ENCODE results near the gene PRSS1. TPM values are rescaled to one million over a fixed set of nuclear protein-coding genes. Genes with fewer than 3 reads are reported as not detected.

Gene PRSS1
- total and polyA plus RNA-seq, 7 donors = 1.3 to 8.7 (median 1.8) TPM; not detected in 3

DNA sequence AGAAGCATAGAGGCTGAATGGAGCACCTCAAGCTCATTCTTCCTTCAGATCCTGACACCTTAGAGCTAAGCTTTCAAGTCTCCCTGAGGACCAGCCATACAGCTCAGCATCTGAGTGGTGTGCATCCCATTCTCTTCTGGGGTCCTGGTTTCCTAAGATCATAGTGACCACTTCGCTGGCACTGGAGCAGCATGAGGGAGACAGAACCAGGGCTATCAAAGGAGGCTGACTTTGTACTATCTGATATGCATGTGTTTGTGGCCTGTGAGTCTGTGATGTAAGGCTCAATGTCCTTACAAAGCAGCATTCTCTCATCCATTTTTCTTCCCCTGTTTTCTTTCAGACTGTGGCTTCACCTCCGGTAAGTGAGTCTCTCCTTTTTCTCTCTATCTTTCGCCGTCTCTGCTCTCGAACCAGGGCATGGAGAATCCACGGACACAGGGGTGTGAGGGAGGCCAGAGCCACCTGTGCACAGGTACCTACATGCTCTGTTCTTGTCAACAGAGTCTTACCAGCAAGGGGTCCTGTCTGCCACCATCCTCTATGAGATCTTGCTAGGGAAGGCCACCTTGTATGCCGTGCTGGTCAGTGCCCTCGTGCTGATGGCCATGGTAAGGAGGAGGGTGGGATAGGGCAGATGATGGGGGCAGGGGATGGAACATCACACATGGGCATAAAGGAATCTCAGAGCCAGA lies 52.5 kb downstream of the PRSS1 start:
- ATAC-seq = no peak
- WGBS, 3 donors = 89 to 93% (median 91%) methylated on average over 8 of the region's 8 CpGs
- peaks cover 5% of the 10 kb centered on the region for H3K4me1 ChIP-seq
- TF ChIP-seq, protein P1, sequence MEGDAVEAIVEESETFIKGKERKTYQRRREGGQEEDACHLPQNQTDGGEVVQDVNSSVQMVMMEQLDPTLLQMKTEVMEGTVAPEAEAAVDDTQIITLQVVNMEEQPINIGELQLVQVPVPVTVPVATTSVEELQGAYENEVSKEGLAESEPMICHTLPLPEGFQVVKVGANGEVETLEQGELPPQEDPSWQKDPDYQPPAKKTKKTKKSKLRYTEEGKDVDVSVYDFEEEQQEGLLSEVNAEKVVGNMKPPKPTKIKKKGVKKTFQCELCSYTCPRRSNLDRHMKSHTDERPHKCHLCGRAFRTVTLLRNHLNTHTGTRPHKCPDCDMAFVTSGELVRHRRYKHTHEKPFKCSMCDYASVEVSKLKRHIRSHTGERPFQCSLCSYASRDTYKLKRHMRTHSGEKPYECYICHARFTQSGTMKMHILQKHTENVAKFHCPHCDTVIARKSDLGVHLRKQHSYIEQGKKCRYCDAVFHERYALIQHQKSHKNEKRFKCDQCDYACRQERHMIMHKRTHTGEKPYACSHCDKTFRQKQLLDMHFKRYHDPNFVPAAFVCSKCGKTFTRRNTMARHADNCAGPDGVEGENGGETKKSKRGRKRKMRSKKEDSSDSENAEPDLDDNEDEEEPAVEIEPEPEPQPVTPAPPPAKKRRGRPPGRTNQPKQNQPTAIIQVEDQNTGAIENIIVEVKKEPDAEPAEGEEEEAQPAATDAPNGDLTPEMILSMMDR (IDR thresholded peaks at IDR 0.05) = no peak
- no peak overlapping the region for H3K4me3 ChIP-seq
- peaks cover 2 to 26% (median 7%) of the 10 kb centered on the region in 3 donors for H3K27me3 ChIP-seq (ENCODE audit: insufficient read depth in 3 of 3, low read length in 2 of 3)
- intact Hi-C loops (cut with DNase I) = no loop called here
- H3K9me3 ChIP-seq = no peaks in the 10 kb centered on the region
- DNase-seq = no peak
- no peaks in the 10 kb centered on the region for H3K36me3 ChIP-seq (ENCODE audit: insufficient read depth in 1 of 2, low read depth in 1 of 2)
- no peak overlapping the region for H3K27ac ChIP-seq

- TF ChIP-seq, protein P1 (IDR thresholded peaks at IDR 0.05) = no peak
- Histone ChIP-seq H3K9me3 (no peaks in the 10 kb centered on the region), H3K27me3 (ENCODE audit: insufficient read depth in 3 of 3, low read length in 2 of 3) (peaks cover 2 to 20% (median 6%) of the 10 kb centered on the region in 3 donors), H3K27ac (no peak overlapping the region), H3K36me3 (ENCODE audit: insufficient read depth in 1 of 2, low read depth in 1 of 2) (no peaks in the 10 kb centered on the region), H3K4me1 (peaks cover 3% of the 10 kb centered on the region), H3K4me3 (no peak overlapping the region)
- intact Hi-C loops (cut with DNase I) = no loop called here
- ATAC-seq = no peak
- 78 to 95% (median 90%) methylated on average over 3 of the region's 3 CpGs for WGBS, 3 donors
- DNase-seq = no peak
Measured at GRCh38 chr7:142802301-142802700, 53.0 kb downstream of the PRSS1 start.

Other genes with a start within 250 kb of the PRSS1 start
- gene PRSS2, start 21.5 kb downstream of the PRSS1 start, total RNA-seq = 1 to 10 TPM in 2 of 4 donors, not detected in 2; 1.7 to 6.2 TPM
- gene PRSS2, start 21.5 kb downstream of the PRSS1 start, polyA plus RNA-seq = 1 to 10 TPM in 1 of 3 donors, under 1 TPM in 2; 0.04 to 2.8 (median 0.66) TPM
- 1 to 10 TPM in 3 of 4 donors, under 1 TPM in 1; 0.57 to 3.5 (median 2.7) TPM for gene EPHB6, start 105.6 kb downstream of the PRSS1 start, total RNA-seq
- gene EPHB6, start 105.6 kb downstream of the PRSS1 start, polyA plus RNA-seq = 1 to 10 TPM; 1.4 to 5.7 (median 2.9) TPM
- gene TRPV6, start 136.3 kb downstream of the PRSS1 start, total RNA-seq = not detected
- gene TRPV6, start 136.3 kb downstream of the PRSS1 start, polyA plus RNA-seq = under 1 TPM in 1 of 3 donors, not detected in 2; under 0.01 TPM
- gene TRPV5, start 184.3 kb downstream of the PRSS1 start, total RNA-seq = under 1 TPM in 1 of 4 donors, not detected in 3; 0.06 TPM
- gene TRPV5, start 184.3 kb downstream of the PRSS1 start, polyA plus RNA-seq = not detected
- gene LLCFC1, start 190.0 kb downstream of the PRSS1 start, total RNA-seq = not detected
- not detected for gene LLCFC1, start 190.0 kb downstream of the PRSS1 start, polyA plus RNA-seq
- under 1 TPM in 2 of 4 donors, not detected in 2; 0.67 to 0.69 TPM for gene KEL, start 212.9 kb downstream of the PRSS1 start, total RNA-seq
- gene KEL, start 212.9 kb downstream of the PRSS1 start, polyA plus RNA-seq = under 1 TPM; 0.01 to 0.30 (median 0.06) TPM